HEK293 (cell line): ENCODE measurements around the gene LIN9.

ENCODE experiments used
- CTCF ChIA-PET: fragments of 350-600 bp; formaldehyde crosslinking; extraction: SDS; loops from one replicate; lab custom pipeline; 2021; ENCODE audit warnings: antibody characterized with exemption; lab: Yijun Ruan, JAX
- POLR2A ChIA-PET: fragments of 300-600 bp; formaldehyde crosslinking; extraction: SDS; loops from one replicate; lab custom pipeline; 2020; ENCODE audit warnings: antibody characterized with exemption, inconsistent platforms; lab: Yijun Ruan, JAX
- H3K27ac ChIP-seq: fragments of 200-500 bp; sonication (Bioruptor generic); 2 replicates; pipeline ENCODE4 v1.5.1; 2014; ENCODE audit warnings: low read depth, low read length, control low read depth, inconsistent platforms; ENCODE audit errors: extremely low read depth
- H3K36me3 ChIP-seq, 2 experiments: fragments of 200-500 bp in 1 of 2; sonication (Bioruptor generic) in 1 of 2; 1 replicate in 1 of 2; 2 replicates in 1 of 2; pipeline ENCODE4 v1.5.1; 2014 to 2017; ENCODE audit warnings: inconsistent platforms in 2 of 2, low read length in 2 of 2; ENCODE audit not compliant: control insufficient read depth in 2 of 2, insufficient read depth in 1 of 2
- H3K4me1 ChIP-seq: fragments of 200-500 bp; sonication (Bioruptor generic); 2 replicates; pipeline ENCODE4 v1.5.1; 2014; ENCODE audit warnings: mild to moderate bottlenecking, low read length, inconsistent platforms; ENCODE audit not compliant: control insufficient read depth, insufficient read depth
- H3K4me3 ChIP-seq: 2 replicates; pipeline ENCODE4 v1.5.1; 2011; ENCODE audit warnings: low read depth, mild to moderate bottlenecking, control low read depth, low read length, moderate library complexity
- H3K9me3 ChIP-seq: fragments of 200-500 bp; sonication (Bioruptor generic); 2 replicates; pipeline ENCODE4 v1.5.1; 2014; ENCODE audit warnings: low read depth, low read length, inconsistent platforms; ENCODE audit not compliant: control insufficient read depth, insufficient read depth
- EGR2 ChIP-seq: fragments of 450-650 bp; formaldehyde crosslinking; IDR thresholded peaks from 2 replicates; pipeline ENCODE4 v1.5.1; 2016; ENCODE audit warnings: low read depth, missing biosample characterization, missing genetic modification characterization
- GLIS1 ChIP-seq: fragments of 450-650 bp; formaldehyde crosslinking; IDR thresholded peaks from 2 replicates; pipeline ENCODE4 v1.5.1; 2016; ENCODE audit warnings: missing biosample characterization, missing genetic modification characterization
- GLIS2 ChIP-seq: fragments of 450-650 bp; formaldehyde crosslinking; IDR thresholded peaks from 2 replicates; pipeline ENCODE4 v1.5.1; 2016; ENCODE audit warnings: missing biosample characterization, missing genetic modification characterization
- KLF10 ChIP-seq: fragments of 450-650 bp; IDR thresholded peaks from 2 replicates; pipeline ENCODE4 v1.5.1; 2018; ENCODE audit warnings: missing biosample characterization, mild to moderate bottlenecking, missing genetic modification characterization
- KLF8 ChIP-seq: fragments of 450-650 bp; formaldehyde crosslinking; IDR thresholded peaks from 2 replicates; pipeline ENCODE4 v1.5.1; 2016; ENCODE audit warnings: missing biosample characterization, missing genetic modification characterization
- KLF9 ChIP-seq: fragments of 450-650 bp; formaldehyde crosslinking; IDR thresholded peaks from 2 replicates; pipeline ENCODE4 v1.5.1; 2016; ENCODE audit warnings: missing biosample characterization, missing genetic modification characterization, low read depth
- PRDM1 ChIP-seq: fragments of 450-650 bp; formaldehyde crosslinking; IDR thresholded peaks from 2 replicates; pipeline ENCODE4; 2016; ENCODE audit warnings: missing biosample characterization, missing genetic modification characterization
- SP7 ChIP-seq: fragments of 450-650 bp; formaldehyde crosslinking; IDR thresholded peaks from 2 replicates; pipeline ENCODE4 v1.5.1; 2016; ENCODE audit warnings: missing biosample characterization, missing genetic modification characterization
- ZBTB20 ChIP-seq: fragments of 450-650 bp; formaldehyde crosslinking; IDR thresholded peaks from 2 replicates; pipeline ENCODE4 v1.5.1; 2016; ENCODE audit warnings: missing biosample characterization, missing genetic modification characterization
- ZBTB48 ChIP-seq: fragments of 450-650 bp; formaldehyde crosslinking; IDR thresholded peaks from 2 replicates; pipeline ENCODE4 v1.5.1; 2016; ENCODE audit warnings: missing biosample characterization, missing genetic modification characterization
- ZIC2 ChIP-seq: fragments of 450-650 bp; formaldehyde crosslinking; IDR thresholded peaks from 2 replicates; pipeline ENCODE4 v1.5.1; 2016; ENCODE audit warnings: missing biosample characterization, missing genetic modification characterization
- ZNF2 ChIP-seq: fragments of 450-650 bp; formaldehyde crosslinking; IDR thresholded peaks from 2 replicates; pipeline ENCODE4 v1.5.1; 2016; ENCODE audit warnings: missing biosample characterization, missing genetic modification characterization
- ZNF280D ChIP-seq: fragments of 450-650 bp; formaldehyde crosslinking; IDR thresholded peaks from 2 replicates; pipeline ENCODE4 v1.5.1; 2016; ENCODE audit warnings: missing biosample characterization, missing genetic modification characterization
- ZNF37A ChIP-seq: fragments of 450-650 bp; IDR thresholded peaks from 2 replicates; pipeline ENCODE4 v1.5.1; 2018; ENCODE audit warnings: missing biosample characterization, missing genetic modification characterization
- ZNF391 ChIP-seq: fragments of 450-650 bp; formaldehyde crosslinking; IDR thresholded peaks from 2 replicates; pipeline ENCODE4 v1.5.1; 2016; ENCODE audit warnings: low read depth, missing biosample characterization, missing genetic modification characterization, borderline replicate concordance
- ZNF394 ChIP-seq: fragments of 450-650 bp; formaldehyde crosslinking; IDR thresholded peaks from 2 replicates; pipeline ENCODE4 v1.5.1; 2016; ENCODE audit warnings: missing biosample characterization, missing genetic modification characterization, mild to moderate bottlenecking, moderate library complexity, borderline replicate concordance
- ZNF404 ChIP-seq: fragments of 450-650 bp; formaldehyde crosslinking; IDR thresholded peaks from 2 replicates; pipeline ENCODE4 v1.5.1; 2017; ENCODE audit warnings: missing biosample characterization, missing genetic modification characterization
- ZNF571 ChIP-seq: fragments of 450-650 bp; formaldehyde crosslinking; IDR thresholded peaks from 2 replicates; pipeline ENCODE4 v1.5.0; 2017; ENCODE audit warnings: missing biosample characterization, missing genetic modification characterization
- ZNF639 ChIP-seq: fragments of 450-650 bp; formaldehyde crosslinking; IDR thresholded peaks from 2 replicates; pipeline ENCODE4 v1.5.1; 2016; ENCODE audit warnings: missing biosample characterization, missing genetic modification characterization
- ZNF830 ChIP-seq: fragments of 450-650 bp; IDR thresholded peaks from 2 replicates; pipeline ENCODE4 v1.5.0; 2018; ENCODE audit warnings: missing biosample characterization, missing genetic modification characterization, low read depth, mild to moderate bottlenecking, moderate library complexity
- ZNF837 ChIP-seq: fragments of 450-650 bp; formaldehyde crosslinking; IDR thresholded peaks from 2 replicates; pipeline ENCODE4 v1.5.1; 2016; ENCODE audit warnings: missing biosample characterization, missing genetic modification characterization
- TF ChIP-seq, protein P1 (sequence below): fragments of 450-650 bp; formaldehyde crosslinking; IDR thresholded peaks from 2 replicates; pipeline ENCODE4 v1.5.1; 2016; ENCODE audit warnings: missing biosample characterization, missing genetic modification characterization
- TF ChIP-seq, protein P2 (sequence below): fragments of 450-650 bp; formaldehyde crosslinking; IDR thresholded peaks from 2 replicates; pipeline ENCODE4 v1.5.1; 2016; ENCODE audit warnings: missing biosample characterization, missing genetic modification characterization, borderline replicate concordance

Gene LIN9

GRCh38 chr1:226186124-226187018 lies 122.6 kb downstream of the LIN9 start, which contains the start of gene ACBD3:
Gene ACBD3, minus strand, starts transcription at chr1:226186741. Its CDS starts 66 bp downstream, at chr1:226186675.
- peaks cover 13% of the 10 kb centered on the region for H3K4me1 ChIP-seq
- peak within 1 kb of the TSS; percentile 74 for H3K4me3 ChIP-seq
- H3K36me3 ChIP-seq = peaks cover 7 to 19% of the 10 kb centered on the region in 2 experiments; a peak in 2 of 3 replicates
- CTCF ChIA-PET = interaction anchor here (0.7 to 2.8 kb wide), 9 partner anchors 11 to 147 kb away, joined by 3 to 23 read pairs (median 3); no protein-coding TSS in a partner anchor
- POLR2A ChIA-PET = interaction anchor here (0.6 to 2.1 kb wide), 7 partner anchors 10 to 439 kb away, joined by 3 to 5 read pairs (median 3); partner anchors contain the start of gene H3-3A
- no peaks in the 10 kb centered on the region for H3K9me3 ChIP-seq
- H3K27ac ChIP-seq = peak within 1 kb of the TSS; percentile 93
- peak; percentile 76; the same call in 1 of the 2 replicates for TF ChIP-seq ZBTB48 (tag by site-specific recombination)
- TF ChIP-seq KLF10 (tag by site-specific recombination) = peak; percentile 95
- peak; percentile 71 for TF ChIP-seq ZIC2
- peak; percentile 35; the same call in 1 of the 2 replicates for TF ChIP-seq ZNF37A (tag by site-specific recombination)
- no peak for TF ChIP-seq PRDM1
- TF ChIP-seq KLF8 (tag by site-specific recombination) = peak; percentile 91
- no peak; the same call in 1 of the 2 replicates for TF ChIP-seq ZNF391
- no peak for TF ChIP-seq ZNF830
- TF ChIP-seq ZNF404 (tag by site-specific recombination) = no peak
- peak; percentile 96 for TF ChIP-seq ZNF2 (tag by site-specific recombination)
- peak; percentile 70; the same call in 1 of the 2 replicates for TF ChIP-seq ZNF280D
- TF ChIP-seq KLF9 (tag by site-specific recombination) = peak; percentile 96
- TF ChIP-seq, protein P1, sequence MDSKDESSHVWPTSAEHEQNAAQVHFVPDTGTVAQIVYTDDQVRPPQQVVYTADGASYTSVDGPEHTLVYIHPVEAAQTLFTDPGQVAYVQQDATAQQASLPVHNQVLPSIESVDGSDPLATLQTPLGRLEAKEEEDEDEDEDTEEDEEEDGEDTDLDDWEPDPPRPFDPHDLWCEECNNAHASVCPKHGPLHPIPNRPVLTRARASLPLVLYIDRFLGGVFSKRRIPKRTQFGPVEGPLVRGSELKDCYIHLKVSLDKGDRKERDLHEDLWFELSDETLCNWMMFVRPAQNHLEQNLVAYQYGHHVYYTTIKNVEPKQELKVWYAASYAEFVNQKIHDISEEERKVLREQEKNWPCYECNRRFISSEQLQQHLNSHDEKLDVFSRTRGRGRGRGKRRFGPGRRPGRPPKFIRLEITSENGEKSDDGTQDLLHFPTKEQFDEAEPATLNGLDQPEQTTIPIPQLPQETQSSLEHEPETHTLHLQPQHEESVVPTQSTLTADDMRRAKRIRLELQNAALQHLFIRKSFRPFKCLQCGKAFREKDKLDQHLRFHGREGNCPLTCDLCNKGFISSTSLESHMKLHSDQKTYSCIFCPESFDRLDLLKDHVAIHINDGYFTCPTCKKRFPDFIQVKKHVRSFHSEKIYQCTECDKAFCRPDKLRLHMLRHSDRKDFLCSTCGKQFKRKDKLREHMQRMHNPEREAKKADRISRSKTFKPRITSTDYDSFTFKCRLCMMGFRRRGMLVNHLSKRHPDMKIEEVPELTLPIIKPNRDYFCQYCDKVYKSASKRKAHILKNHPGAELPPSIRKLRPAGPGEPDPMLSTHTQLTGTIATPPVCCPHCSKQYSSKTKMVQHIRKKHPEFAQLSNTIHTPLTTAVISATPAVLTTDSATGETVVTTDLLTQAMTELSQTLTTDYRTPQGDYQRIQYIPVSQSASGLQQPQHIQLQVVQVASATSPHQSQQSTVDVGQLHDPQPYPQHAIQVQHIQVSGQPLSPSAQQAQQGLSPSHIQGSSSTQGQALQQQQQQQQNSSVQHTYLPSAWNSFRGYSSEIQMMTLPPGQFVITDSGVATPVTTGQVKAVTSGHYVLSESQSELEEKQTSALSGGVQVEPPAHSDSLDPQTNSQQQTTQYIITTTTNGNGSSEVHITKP (tag by site-specific recombination) = peak; percentile 92
- TF ChIP-seq GLIS1 = peak; percentile 83
- TF ChIP-seq ZNF639 = peak; percentile 90
- TF ChIP-seq ZNF394 (tag by site-specific recombination) = peak; percentile 67; the same call in 1 of the 2 replicates
- TF ChIP-seq, protein P2, sequence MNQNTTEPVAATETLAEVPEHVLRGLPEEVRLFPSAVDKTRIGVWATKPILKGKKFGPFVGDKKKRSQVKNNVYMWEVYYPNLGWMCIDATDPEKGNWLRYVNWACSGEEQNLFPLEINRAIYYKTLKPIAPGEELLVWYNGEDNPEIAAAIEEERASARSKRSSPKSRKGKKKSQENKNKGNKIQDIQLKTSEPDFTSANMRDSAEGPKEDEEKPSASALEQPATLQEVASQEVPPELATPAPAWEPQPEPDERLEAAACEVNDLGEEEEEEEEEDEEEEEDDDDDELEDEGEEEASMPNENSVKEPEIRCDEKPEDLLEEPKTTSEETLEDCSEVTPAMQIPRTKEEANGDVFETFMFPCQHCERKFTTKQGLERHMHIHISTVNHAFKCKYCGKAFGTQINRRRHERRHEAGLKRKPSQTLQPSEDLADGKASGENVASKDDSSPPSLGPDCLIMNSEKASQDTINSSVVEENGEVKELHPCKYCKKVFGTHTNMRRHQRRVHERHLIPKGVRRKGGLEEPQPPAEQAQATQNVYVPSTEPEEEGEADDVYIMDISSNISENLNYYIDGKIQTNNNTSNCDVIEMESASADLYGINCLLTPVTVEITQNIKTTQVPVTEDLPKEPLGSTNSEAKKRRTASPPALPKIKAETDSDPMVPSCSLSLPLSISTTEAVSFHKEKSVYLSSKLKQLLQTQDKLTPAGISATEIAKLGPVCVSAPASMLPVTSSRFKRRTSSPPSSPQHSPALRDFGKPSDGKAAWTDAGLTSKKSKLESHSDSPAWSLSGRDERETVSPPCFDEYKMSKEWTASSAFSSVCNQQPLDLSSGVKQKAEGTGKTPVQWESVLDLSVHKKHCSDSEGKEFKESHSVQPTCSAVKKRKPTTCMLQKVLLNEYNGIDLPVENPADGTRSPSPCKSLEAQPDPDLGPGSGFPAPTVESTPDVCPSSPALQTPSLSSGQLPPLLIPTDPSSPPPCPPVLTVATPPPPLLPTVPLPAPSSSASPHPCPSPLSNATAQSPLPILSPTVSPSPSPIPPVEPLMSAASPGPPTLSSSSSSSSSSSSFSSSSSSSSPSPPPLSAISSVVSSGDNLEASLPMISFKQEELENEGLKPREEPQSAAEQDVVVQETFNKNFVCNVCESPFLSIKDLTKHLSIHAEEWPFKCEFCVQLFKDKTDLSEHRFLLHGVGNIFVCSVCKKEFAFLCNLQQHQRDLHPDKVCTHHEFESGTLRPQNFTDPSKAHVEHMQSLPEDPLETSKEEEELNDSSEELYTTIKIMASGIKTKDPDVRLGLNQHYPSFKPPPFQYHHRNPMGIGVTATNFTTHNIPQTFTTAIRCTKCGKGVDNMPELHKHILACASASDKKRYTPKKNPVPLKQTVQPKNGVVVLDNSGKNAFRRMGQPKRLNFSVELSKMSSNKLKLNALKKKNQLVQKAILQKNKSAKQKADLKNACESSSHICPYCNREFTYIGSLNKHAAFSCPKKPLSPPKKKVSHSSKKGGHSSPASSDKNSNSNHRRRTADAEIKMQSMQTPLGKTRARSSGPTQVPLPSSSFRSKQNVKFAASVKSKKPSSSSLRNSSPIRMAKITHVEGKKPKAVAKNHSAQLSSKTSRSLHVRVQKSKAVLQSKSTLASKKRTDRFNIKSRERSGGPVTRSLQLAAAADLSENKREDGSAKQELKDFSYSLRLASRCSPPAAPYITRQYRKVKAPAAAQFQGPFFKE (tag by site-specific recombination) = no peak
- TF ChIP-seq ZBTB20 (tag by site-specific recombination) = peak; percentile 79
- peak; percentile 95 for TF ChIP-seq EGR2 (tag by site-specific recombination)
- TF ChIP-seq ZNF571 (tag by site-specific recombination) = no peak
- no peak for TF ChIP-seq ZNF837 (tag by site-specific recombination)
- peak; percentile 96 for TF ChIP-seq SP7 (tag by site-specific recombination)
- TF ChIP-seq GLIS2 (tag by site-specific recombination) = peak; percentile 99
